Measurements from ENCODE around the gene MOK.

Gene MOK

GRCh38 chr14:102277874-102278630 lies 26.9 kb downstream of the MOK start:
- H4K20me1 ChIP-seq (ENCODE audit: insufficient read depth), result no peaks in the 10 kb centered on the region
- no peaks in the 10 kb centered on the region for H3K79me2 ChIP-seq (ENCODE audit: insufficient read depth, low read depth)
- H3K4me1 ChIP-seq (ENCODE audit: low read depth, poor library complexity, severe bottlenecking), result no peaks in the 10 kb centered on the region
- H3K27me3 ChIP-seq (ENCODE audit: insufficient read depth, low read depth), result no peaks in the 10 kb centered on the region
- no peak overlapping the region for H3K4me3 ChIP-seq (IDR thresholded peaks at IDR 0.05; ENCODE audit: insufficient read depth, low read depth, low read length)
- no peak overlapping the region for H3K27ac ChIP-seq
- no peak for TF ChIP-seq CTCF (conservative IDR thresholded peaks at IDR 0.05; ENCODE audit: low read depth, low read length)
- no peaks in the 10 kb centered on the region for H3K36me3 ChIP-seq (ENCODE audit: insufficient read depth)
- H2AFZ ChIP-seq (ENCODE audit: low read depth), result no peak overlapping the region
- no peak overlapping the region for H3K9ac ChIP-seq
- no peak overlapping the region for H3K4me2 ChIP-seq

GRCh38 chr14:102275866-102276265 lies 29.1 kb downstream of the MOK start:
- Histone ChIP-seq H2AFZ (ENCODE audit: low read depth) (no peak overlapping the region), H3K27ac (no peak overlapping the region), H3K36me3 (ENCODE audit: insufficient read depth) (no peaks in the 10 kb centered on the region), H3K4me1 (ENCODE audit: low read depth, poor library complexity, severe bottlenecking) (no peaks in the 10 kb centered on the region), H3K4me3 (IDR thresholded peaks at IDR 0.05; ENCODE audit: insufficient read depth, low read depth, low read length) (no peak overlapping the region), H3K27me3 (ENCODE audit: insufficient read depth, low read depth) (no peaks in the 10 kb centered on the region), H3K9ac (no peak overlapping the region), H4K20me1 (ENCODE audit: insufficient read depth) (no peaks in the 10 kb centered on the region), H3K4me2 (no peak overlapping the region), H3K79me2 (ENCODE audit: insufficient read depth, low read depth) (no peaks in the 10 kb centered on the region)
- TF ChIP-seq CTCF (conservative IDR thresholded peaks at IDR 0.05; ENCODE audit: low read depth, low read length), result no peak

- Histone ChIP-seq H3K27ac (no peak overlapping the region), H3K27me3 (ENCODE audit: insufficient read depth, low read depth) (no peaks in the 10 kb centered on the region), H3K4me3 (IDR thresholded peaks at IDR 0.05; ENCODE audit: insufficient read depth, low read depth, low read length) (no peak overlapping the region), H4K20me1 (ENCODE audit: insufficient read depth) (no peaks in the 10 kb centered on the region), H3K4me1 (ENCODE audit: low read depth, poor library complexity, severe bottlenecking) (no peaks in the 10 kb centered on the region), H3K9ac (no peak overlapping the region), H3K79me2 (ENCODE audit: insufficient read depth, low read depth) (no peaks in the 10 kb centered on the region), H3K4me2 (no peak overlapping the region), H3K36me3 (ENCODE audit: insufficient read depth) (no peaks in the 10 kb centered on the region), H2AFZ (ENCODE audit: low read depth) (no peak overlapping the region)
- TF ChIP-seq CTCF (conservative IDR thresholded peaks at IDR 0.05; ENCODE audit: low read depth, low read length), result no peak
These were observed 32.6 kb downstream of the MOK start for GRCh38 chr14:102272392-102272791.

- Histone ChIP-seq H3K27ac (no peak overlapping the region), H3K4me1 (ENCODE audit: low read depth, poor library complexity, severe bottlenecking) (no peaks in the 10 kb centered on the region), H2AFZ (ENCODE audit: low read depth) (no peak overlapping the region), H3K79me2 (ENCODE audit: insufficient read depth, low read depth) (no peaks in the 10 kb centered on the region), H4K20me1 (ENCODE audit: insufficient read depth) (no peaks in the 10 kb centered on the region), H3K36me3 (ENCODE audit: insufficient read depth) (no peaks in the 10 kb centered on the region), H3K27me3 (ENCODE audit: insufficient read depth, low read depth) (no peaks in the 10 kb centered on the region), H3K9ac (no peak overlapping the region), H3K4me3 (IDR thresholded peaks at IDR 0.05; ENCODE audit: insufficient read depth, low read depth, low read length) (no peak overlapping the region), H3K4me2 (no peak overlapping the region)
- TF ChIP-seq CTCF (conservative IDR thresholded peaks at IDR 0.05; ENCODE audit: low read depth, low read length), result no peak
These were observed 40.2 kb downstream of the MOK start for GRCh38 chr14:102264775-102265174.

Data from KMS-11 (cell line).